H9 (cell line): Measurements from ENCODE around the gene SLC13A4. TPM values are rescaled to one million over a fixed set of nuclear protein-coding genes. Genes with fewer than 3 reads are reported as not detected.

Source experiments
- DNase-seq: peaks from one replicate; pipeline ENCODE4 v3.0.0-alpha.2; 2017
- H2AFZ ChIP-seq: one replicate; pipeline ENCODE4 v1.6.1; 2013; ENCODE audit warnings: mild to moderate bottlenecking, low read length, control low read depth, moderate library complexity
- H2AK5ac ChIP-seq: 2 replicates; pipeline ENCODE4 v1.6.1; 2013; ENCODE audit warnings: low read length, control low read depth, mixed read lengths; ENCODE audit not compliant: insufficient read length
- H2BK120ac ChIP-seq: one replicate; pipeline ENCODE4 v1.6.1; 2013; ENCODE audit warnings: low read depth, mild to moderate bottlenecking, low read length, control low read depth, inconsistent platforms; ENCODE audit not compliant: poor library complexity, severe bottlenecking
- H2BK12ac ChIP-seq: 2 replicates; pipeline ENCODE4 v1.6.1; 2013; ENCODE audit warnings: low read length, control low read depth, mixed read lengths, low read depth; ENCODE audit not compliant: insufficient read length
- H2BK15ac ChIP-seq: 2 replicates; pipeline ENCODE4 v1.6.1; 2013; ENCODE audit warnings: low read depth, low read length, control low read depth
- H2BK20ac ChIP-seq: one replicate; pipeline ENCODE4 v1.6.1; 2013; ENCODE audit warnings: low read depth, mild to moderate bottlenecking, low read length, control low read depth, inconsistent platforms; ENCODE audit not compliant: poor library complexity, severe bottlenecking
- H2BK5ac ChIP-seq: 2 replicates; pipeline ENCODE4 v1.6.1; 2013; ENCODE audit warnings: low read length, control low read depth, mixed read lengths; ENCODE audit not compliant: insufficient read length
- H3K14ac ChIP-seq: 2 replicates; pipeline ENCODE4 v1.6.1; 2013; ENCODE audit warnings: low read length, control low read depth; ENCODE audit not compliant: insufficient read depth
- H3K18ac ChIP-seq: 2 replicates; pipeline ENCODE4 v1.6.1; 2013; ENCODE audit warnings: low read depth, mild to moderate bottlenecking, mixed read lengths, low read length, control low read depth; ENCODE audit not compliant: insufficient read length
- H3K23ac ChIP-seq: 2 replicates; pipeline ENCODE4 v1.6.1; 2013; ENCODE audit warnings: low read length, control low read depth, mixed read lengths, low read depth; ENCODE audit not compliant: insufficient read length
- H3K23me2 ChIP-seq: 2 replicates; pipeline ENCODE4 v1.6.1; 2013; ENCODE audit warnings: low read depth, mild to moderate bottlenecking, mixed read lengths, low read length, control low read depth; ENCODE audit not compliant: insufficient read length, poor library complexity, severe bottlenecking
- H3K27ac ChIP-seq: 2 replicates; pipeline ENCODE4 v1.5.1; 2013; ENCODE audit warnings: low read length, control low read depth, mixed read lengths, low read depth; ENCODE audit not compliant: insufficient read length
- H3K27me3 ChIP-seq: 2 replicates; pipeline ENCODE4 v1.6.1; 2013; ENCODE audit warnings: low read length, control low read depth, inconsistent platforms; ENCODE audit not compliant: insufficient read depth
- H3K4ac ChIP-seq: 2 replicates; pipeline ENCODE4 v1.6.1; 2013; ENCODE audit warnings: low read depth, mild to moderate bottlenecking, control low read depth, inconsistent platforms, low read length, moderate library complexity
- H3K4me1 ChIP-seq: 2 replicates; pipeline ENCODE4 v1.6.1; 2013; ENCODE audit warnings: low read length, control low read depth, inconsistent platforms; ENCODE audit not compliant: insufficient read depth
- H3K4me2 ChIP-seq: 2 replicates; pipeline ENCODE4 v1.6.1; 2013; ENCODE audit warnings: low read length, control low read depth, mixed read lengths; ENCODE audit not compliant: insufficient read length, insufficient read depth
- H3K56ac ChIP-seq: 2 replicates; pipeline ENCODE4 v1.6.1; 2013; ENCODE audit warnings: low read depth, mild to moderate bottlenecking, mixed read lengths, low read length, control low read depth; ENCODE audit not compliant: insufficient read length
- H3K79me1 ChIP-seq: 2 replicates; pipeline ENCODE4 v1.6.1; 2013; ENCODE audit warnings: low read depth, mild to moderate bottlenecking, moderate library complexity, low read length, control low read depth, inconsistent platforms; ENCODE audit not compliant: insufficient read depth, poor library complexity, severe bottlenecking
- H3K79me2 ChIP-seq: 2 replicates; pipeline ENCODE4 v1.6.1; 2013; ENCODE audit warnings: low read length, control low read depth, inconsistent platforms; ENCODE audit not compliant: insufficient read depth
- H3K9ac ChIP-seq: 2 replicates; pipeline ENCODE4 v1.6.1; 2013; ENCODE audit warnings: low read length, control low read depth, mixed read lengths; ENCODE audit not compliant: insufficient read length; ENCODE audit errors: extremely low read depth
- H3K9me3 ChIP-seq: one replicate; pipeline ENCODE4 v1.6.1; 2013; ENCODE audit warnings: low read depth, low read length, inconsistent platforms; ENCODE audit not compliant: control insufficient read depth
- H3T11ph ChIP-seq: one replicate; pipeline ENCODE4 v1.6.1; 2013; ENCODE audit warnings: mild to moderate bottlenecking, low read length, control low read depth, inconsistent platforms
- H4K20me1 ChIP-seq: one replicate; pipeline ENCODE4 v1.6.1; 2013; ENCODE audit not compliant: control insufficient read depth, insufficient read length, insufficient read depth
- H4K5ac ChIP-seq: 2 replicates; pipeline ENCODE4 v1.6.1; 2013; ENCODE audit warnings: low read depth, mild to moderate bottlenecking, mixed read lengths, low read length, control low read depth; ENCODE audit not compliant: insufficient read length
- H4K8ac ChIP-seq: replicated peaks from 2 replicates; pipeline ENCODE4 v1.6.1; 2013; ENCODE audit warnings: low read length, control low read depth, mixed read lengths, low read depth; ENCODE audit not compliant: insufficient read length
- H4K91ac ChIP-seq: 2 replicates; pipeline ENCODE4 v1.6.1; 2013; ENCODE audit warnings: low read depth, mild to moderate bottlenecking, moderate library complexity, mixed read lengths, low read length, control low read depth; ENCODE audit not compliant: insufficient read length
- H3K27ac Mint-ChIP-seq, 3 experiments: 2 replicates in 2 of 3; 3 replicates in 1 of 3; pipeline ENCODE4 v1.8.0; 2020 to 2021; ENCODE audit warnings: mixed read lengths in 3 of 3, mild to moderate bottlenecking in 1 of 3, moderate library complexity in 1 of 3
- H3K27me3 Mint-ChIP-seq: 2 replicates; pipeline ENCODE4 v1.8.0; 2021; ENCODE audit warnings: low read depth, mild to moderate bottlenecking, moderate library complexity, mixed read lengths
- H3K36me3 Mint-ChIP-seq, 3 experiments: 2 replicates in 2 of 3; 3 replicates in 1 of 3; pipeline ENCODE4 v1.8.0; 2020 to 2021; ENCODE audit warnings: low read depth in 3 of 3, mixed read lengths in 3 of 3; ENCODE audit not compliant: insufficient read depth in 1 of 3
- H3K4me1 Mint-ChIP-seq, 2 experiments: 2 replicates each; pipeline ENCODE4 v1.8.0; 2020; ENCODE audit warnings: mixed read lengths in 2 of 2
- H3K4me3 Mint-ChIP-seq, 2 experiments: 2 replicates in 1 of 2; 3 replicates in 1 of 2; pipeline ENCODE4 v1.8.0; 2020 to 2021; ENCODE audit warnings: mild to moderate bottlenecking in 2 of 2, mixed read lengths in 2 of 2, moderate library complexity in 1 of 2
- H3K9me3 Mint-ChIP-seq, 2 experiments: 2 replicates in 1 of 2; 3 replicates in 1 of 2; pipeline ENCODE4 v1.8.0; 2020; ENCODE audit warnings: mild to moderate bottlenecking in 2 of 2, mixed read lengths in 2 of 2, moderate library complexity in 1 of 2
- CTCF ChIP-seq: fragments of 200-600 bp; sonication (generic); conservative IDR thresholded peaks from 3 replicates; pipeline ENCODE4 v1.8.0; 2021; ENCODE audit warnings: antibody characterized with exemption, mild to moderate bottlenecking
- WGBS: extraction: QIAGEN DNeasy Blood & Tissue Kit; methylation state at CpG from one replicate; pipeline ENCODE4 v1.1.7; 2013; ENCODE audit warnings: missing lambda C conversion rate, low lambda C conversion rate, mixed read lengths; ENCODE audit not compliant: insufficient read length; ENCODE audit errors: extremely low coverage; 5-methylcytosine and 5-hydroxymethylcytosine counted together
- total RNA-seq: library from RNA; stranded (reverse); gene quantifications from 2 replicates; pipeline ENCODE4 v1.2.1, GENCODE V29; 2021

The SLC13A4 gene
- total RNA-seq, 1 experiment from 2014 or later, result 3.5 TPM

- Histone ChIP-seq H2AFZ (no peak overlapping the region), H3K79me2 (no peaks in the 10 kb centered on the region), H3K4me1 (no peaks in the 10 kb centered on the region; the same call in 1 of the 2 replicates), H3K18ac (no peak overlapping the region), H2BK15ac (no peak overlapping the region), H2BK12ac (no peak overlapping the region), H3K23me2 (no peaks in the 10 kb centered on the region), H3K79me1 (no peaks in the 10 kb centered on the region), H3K14ac (no peak overlapping the region), H2BK20ac (no peak overlapping the region), H3K9ac (no peak overlapping the region), H3K56ac (no peak overlapping the region), H3T11ph (no peak overlapping the region), H3K9me3 (no peaks in the 10 kb centered on the region), H4K5ac (no peak overlapping the region), H4K91ac (no peak overlapping the region), H3K4me2 (no peak overlapping the region), H3K27ac (no peak overlapping the region), H2BK5ac (no peak overlapping the region), H2BK120ac (no peak overlapping the region), H3K27me3 (no peaks in the 10 kb centered on the region), H2AK5ac (no peak overlapping the region), H3K23ac (no peak overlapping the region), H4K20me1 (no peaks in the 10 kb centered on the region), H4K8ac (no peak overlapping the region), H3K4ac (no peak overlapping the region)
- H3K9me3 Mint-ChIP-seq, result no peaks in the 10 kb centered on the region
- H3K4me3 Mint-ChIP-seq, result no peak overlapping the region
- H3K4me1 Mint-ChIP-seq, result peaks cover 0 to 6% of the 10 kb centered on the region in 2 experiments; a peak in 1 of 4 replicates
- no peak overlapping the region for H3K27ac Mint-ChIP-seq
- no peak for TF ChIP-seq CTCF
- WGBS, result no CpG with 5 or more reads among the region's 3 CpGs
- no peaks in the 10 kb centered on the region for H3K27me3 Mint-ChIP-seq
- no peak for DNase-seq
- H3K36me3 Mint-ChIP-seq, result peaks cover 0 to 15% (median 9%) of the 10 kb centered on the region in 3 experiments; a peak in 4 of 7 replicates
These were observed 44.4 kb downstream of the SLC13A4 start for GRCh38 chr7:135683609-135684008.
